ENCODE results near the gene LOC101059915. TPM values are rescaled to one million over a fixed set of nuclear protein-coding genes. Genes with fewer than 3 reads are reported as not detected.
"Not testable (repeated sequence)": the region's sequence is repeated elsewhere in the genome, so short reads cannot be mapped to it uniquely, and the experiment has no call there.

Gene LOC101059915

GRCh38 chrX:71719195-71719594 is 51.8 kb downstream of the LOC101059915 start:
- POLR2A ChIA-PET; DNase-seq (ENCODE audit: low spot score); H3K4me1 ChIP-seq (ENCODE audit: insufficient read depth, low read length, poor library complexity, severe bottlenecking): not testable (repeated sequence)

GRCh38 chrX:71720289-71720886 is 53.0 kb downstream of the LOC101059915 start:
- H3K9me3 ChIP-seq (ENCODE audit: low read length); POLR2A ChIA-PET; BruUV-seq (replicated peaks); intact Hi-C loops (cut with micrococcal nuclease; ENCODE audit: unreplicated experiment); H2AFZ ChIP-seq (ENCODE audit: low read length); H3K4me1 ChIP-seq (ENCODE audit: insufficient read depth, low read length, poor library complexity, severe bottlenecking); H4K20me1 ChIP-seq (ENCODE audit: insufficient read depth, low read length); H3K4me2 ChIP-seq (ENCODE audit: low read length); H3K27ac ChIP-seq (ENCODE audit: low read depth, low read length, poor library complexity, severe bottlenecking); H3K36me3 ChIP-seq (ENCODE audit: insufficient read depth, low read length); H3K4me3 ChIP-seq (ENCODE audit: low read depth, low read length, poor library complexity, severe bottlenecking); CTCF ChIA-PET (ENCODE audit: unreplicated experiment); H3K79me2 ChIP-seq (ENCODE audit: insufficient read depth, low read depth, low read length); DNase-seq (ENCODE audit: low spot score); H3K9me2 ChIP-seq (ENCODE audit: insufficient read depth, low read length): not testable (repeated sequence)

More at GRCh38 chrX:71719195-71719594, 51.8 kb downstream of the LOC101059915 start:
- H3K9me2 ChIP-seq (ENCODE audit: insufficient read depth, low read length); H3K27ac ChIP-seq (ENCODE audit: low read depth, low read length, poor library complexity, severe bottlenecking); H3K36me3 ChIP-seq (ENCODE audit: insufficient read depth, low read length); H2AFZ ChIP-seq (ENCODE audit: low read length); H3K4me2 ChIP-seq (ENCODE audit: low read length); intact Hi-C loops (cut with micrococcal nuclease; ENCODE audit: unreplicated experiment); H3K4me3 ChIP-seq (ENCODE audit: low read depth, low read length, poor library complexity, severe bottlenecking); CTCF ChIA-PET (ENCODE audit: unreplicated experiment); H4K20me1 ChIP-seq (ENCODE audit: insufficient read depth, low read length); BruUV-seq (replicated peaks); H3K9me3 ChIP-seq (ENCODE audit: low read length); H3K79me2 ChIP-seq (ENCODE audit: insufficient read depth, low read depth, low read length): not testable (repeated sequence)

Small RNA genes lying within 50 kb of the gene (small RNA-seq; reads per million reads assigned to genes)
- gene BX276092.4, result not detected

Other genes with a start within 250 kb of the LOC101059915 start
- 160 and 185 TPM in 2 replicates for gene OGT, start 134.4 kb upstream of the LOC101059915 start, total RNA-seq (2014; rRNA removed; shearing (Covaris generic))
- 291 and 387 TPM in 2 replicates for gene OGT, start 134.4 kb upstream of the LOC101059915 start, total RNA-seq (2022)
- gene GCNA, start 89.1 kb upstream of the LOC101059915 start, total RNA-seq (2014; rRNA removed; shearing (Covaris generic)), result 2.0 and 2.1 TPM in 2 replicates
- 3.9 and 4.2 TPM in 2 replicates for gene GCNA, start 89.1 kb upstream of the LOC101059915 start, total RNA-seq (2022)
- gene CXCR3, start 49.0 kb upstream of the LOC101059915 start, total RNA-seq (2014; rRNA removed; shearing (Covaris generic)), result not detected in 2 replicates
- not detected in 2 replicates for gene CXCR3, start 49.0 kb upstream of the LOC101059915 start, total RNA-seq (2022)
- not detected in 2 replicates for gene CXorf49, start 50.7 kb downstream of the LOC101059915 start, total RNA-seq (2014; rRNA removed; shearing (Covaris generic))
- gene CXorf49, start 50.7 kb downstream of the LOC101059915 start, total RNA-seq (2022), result not detected in 2 replicates
- gene CXorf49B, start 95.8 kb downstream of the LOC101059915 start, total RNA-seq (2014; rRNA removed; shearing (Covaris generic)), result not detected in 2 replicates
- not detected in 2 replicates for gene CXorf49B, start 95.8 kb downstream of the LOC101059915 start, total RNA-seq (2022)
- 0.05 TPM in 1 of 2 replicates, not detected in the other for gene NHSL2, start 243.3 kb downstream of the LOC101059915 start, total RNA-seq (2014; rRNA removed; shearing (Covaris generic))
- not detected in 2 replicates for gene NHSL2, start 243.3 kb downstream of the LOC101059915 start, total RNA-seq (2022)

Data from OCI-LY7 (cell line).